Activated CD8-positive, alpha-beta memory T cell treated with anti-CD3 and anti-CD28 coated beads for 1 hour (primary cell): ENCODE results near the gene ALKAL2.

Experiments used
- DNase-seq, 2 donors: peaks; one replicate each; pipeline ENCODE4 v3.0.0-alpha.2; 2020; ENCODE audit warnings: low read depth in 1 of 2; ENCODE audit errors: extremely low read depth in 1 of 2

Gene ALKAL2

DNA sequence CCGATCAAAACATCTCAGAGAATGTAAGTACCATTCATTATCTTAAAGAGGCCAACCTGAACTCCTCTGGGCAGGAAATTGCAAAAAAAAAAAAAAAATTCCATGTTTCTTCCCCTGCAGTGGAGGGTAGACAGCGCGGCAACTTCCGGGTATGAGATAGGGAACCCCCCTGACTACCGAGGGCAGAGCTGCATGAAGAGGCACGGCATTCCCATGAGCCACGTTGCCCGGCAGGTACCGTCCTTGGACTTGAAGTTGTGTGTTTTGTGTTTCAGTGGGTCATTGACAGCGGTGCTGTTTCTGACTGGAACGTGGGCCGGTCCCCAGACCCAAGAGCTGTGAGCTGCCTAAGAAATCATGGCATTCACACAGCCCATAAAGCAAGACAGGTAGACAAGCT lies 16.0 kb downstream of the ALKAL2 start:
- DNase-seq: no peak

DNA sequence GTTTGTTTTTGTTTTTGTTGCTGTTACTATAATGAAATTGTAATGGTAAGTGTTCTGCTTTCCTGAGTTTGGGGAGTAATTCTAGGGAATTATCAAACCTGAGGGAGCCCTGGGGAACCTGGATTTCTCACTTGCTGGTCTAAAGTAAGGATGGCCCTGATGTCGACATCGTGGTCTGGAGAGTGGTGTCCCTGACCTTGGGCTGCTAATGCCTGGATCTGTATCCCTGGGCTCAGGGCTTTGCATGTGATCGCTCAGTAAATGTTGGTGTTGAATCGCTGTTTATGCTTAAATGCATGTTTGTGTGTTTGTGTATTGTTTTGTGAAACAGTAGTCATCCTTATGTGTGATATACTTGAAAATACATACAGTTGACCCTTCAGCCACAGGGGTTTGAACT lies 17.0 kb downstream of the ALKAL2 start:
- DNase-seq: no peak

GRCh38 chr2:269356-270030 lies 18.4 kb downstream of the ALKAL2 start:
- no peak for DNase-seq

DNA sequence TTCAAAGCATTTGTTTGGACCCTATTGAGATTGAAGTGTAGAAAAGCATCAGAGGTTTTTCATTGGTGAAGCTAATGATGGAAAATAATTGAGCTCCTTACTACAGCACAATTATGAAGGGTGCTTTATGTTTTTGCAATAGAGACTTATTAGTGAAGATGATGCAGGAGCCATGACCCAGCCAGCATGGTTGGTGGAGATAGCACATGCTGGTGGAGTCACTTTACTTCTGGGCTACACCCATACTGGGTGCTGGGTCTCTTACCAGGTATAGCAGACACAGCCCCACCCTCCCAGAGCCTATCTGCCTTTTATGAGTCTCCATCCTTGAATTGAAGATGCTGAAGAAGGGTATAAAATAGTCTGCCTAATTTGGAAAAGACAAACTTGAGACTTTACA lies 19.6 kb downstream of the ALKAL2 start:
- DNase-seq: no peak

DNA sequence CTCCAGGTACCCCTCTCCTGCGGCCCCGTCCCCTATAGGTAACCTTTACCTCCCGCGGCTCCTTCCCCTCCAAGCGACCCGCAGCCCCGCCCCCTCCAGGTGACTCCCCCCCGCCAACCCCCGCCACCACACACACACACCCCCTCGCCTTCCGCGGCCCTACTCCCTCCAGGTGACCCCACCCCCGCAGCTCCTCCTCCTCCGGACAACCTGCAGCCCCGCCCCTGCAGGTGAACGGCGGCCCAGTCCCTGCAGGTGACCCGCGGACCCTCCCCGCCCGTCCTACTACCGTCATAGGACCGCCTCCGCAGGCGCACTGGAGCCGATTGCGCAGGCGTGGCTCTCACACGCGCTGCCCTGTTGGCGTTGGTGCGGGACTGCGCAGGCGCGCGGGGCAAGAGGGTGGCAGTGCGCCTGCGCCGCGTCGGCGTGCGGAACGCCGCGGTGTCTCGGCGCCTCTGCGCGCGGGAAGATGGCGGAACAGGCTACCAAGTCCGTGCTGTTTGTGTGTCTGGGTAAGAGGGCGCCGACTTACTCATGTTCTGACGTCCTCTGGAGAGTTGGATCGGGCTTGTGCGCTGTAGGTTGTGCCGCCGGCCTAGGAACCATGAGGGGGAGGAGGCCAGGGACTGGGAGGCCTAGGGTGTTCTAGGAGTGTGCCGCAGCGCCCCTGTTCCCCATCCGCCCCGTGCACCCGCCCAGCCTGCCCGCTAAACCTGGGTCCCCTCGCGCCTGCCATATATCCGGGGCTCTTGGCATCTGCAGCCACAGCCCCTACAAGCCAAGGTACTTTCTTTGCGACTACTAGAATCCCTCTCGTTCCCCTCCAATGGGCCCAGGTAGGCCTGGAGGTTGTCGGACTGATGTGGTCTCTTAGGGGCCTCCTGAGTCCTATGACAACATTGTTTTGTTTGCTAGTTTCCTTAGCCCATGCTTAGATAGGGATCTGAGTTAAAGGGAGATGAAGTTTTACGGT lies 23.1 kb downstream of the ALKAL2 start, which contains the start of gene ACP1:
Gene ACP1 (plus strand): TSS at position 455 of the 976 bp plus-strand sequence. CDS start 18 bp downstream, at position 473.
- DNase-seq: peak; percentile 86 to 92

DNA sequence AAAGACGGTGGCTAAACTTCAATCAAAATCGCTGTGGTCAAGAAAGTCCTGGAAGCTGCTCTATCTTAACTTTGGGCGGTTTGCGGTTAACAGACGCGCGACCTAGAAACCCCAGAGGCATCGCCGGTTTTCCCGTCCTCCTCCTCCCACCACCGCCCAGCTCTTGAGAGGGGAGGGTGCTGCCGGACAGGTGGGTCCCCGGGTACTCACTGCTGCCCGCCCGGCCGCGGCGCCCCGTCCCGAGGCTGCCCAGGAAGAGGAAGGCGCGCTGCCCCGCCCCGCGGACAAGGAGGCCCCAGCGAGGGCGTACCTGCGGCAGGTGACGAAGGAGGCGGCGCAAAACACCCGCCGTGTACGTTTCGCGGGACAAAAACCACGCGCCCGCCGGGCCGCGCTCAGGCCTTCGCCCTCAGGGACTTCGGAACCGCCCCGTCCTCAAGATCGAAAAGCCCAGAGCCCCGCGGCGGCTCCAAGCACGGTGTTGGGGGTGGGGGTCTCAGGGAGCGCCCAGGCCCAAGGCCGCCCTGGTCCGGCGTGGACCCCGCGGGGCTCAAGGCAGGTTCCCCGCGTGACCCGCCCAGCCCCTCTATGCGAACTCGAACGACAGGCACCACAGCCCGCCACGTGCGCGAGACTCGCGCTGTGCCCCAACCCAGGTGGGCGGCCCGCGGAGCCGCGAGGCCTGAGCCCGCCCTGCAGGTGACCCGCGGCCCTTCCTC lies 24.0 kb downstream of the ALKAL2 start, which contains the start of gene SH3YL1:
Gene SH3YL1 (minus strand): TSS at position 259 of the 719 bp plus-strand sequence. CDS start 48 bp downstream, at position 211.
- peak; percentile 23 to 38 for DNase-seq

- DNase-seq: no peak
Measured at GRCh38 chr2:263022-263738, 24.7 kb downstream of the ALKAL2 start.

- no peak for DNase-seq
Measured at GRCh38 chr2:262117-262516, 25.8 kb downstream of the ALKAL2 start.

DNA sequence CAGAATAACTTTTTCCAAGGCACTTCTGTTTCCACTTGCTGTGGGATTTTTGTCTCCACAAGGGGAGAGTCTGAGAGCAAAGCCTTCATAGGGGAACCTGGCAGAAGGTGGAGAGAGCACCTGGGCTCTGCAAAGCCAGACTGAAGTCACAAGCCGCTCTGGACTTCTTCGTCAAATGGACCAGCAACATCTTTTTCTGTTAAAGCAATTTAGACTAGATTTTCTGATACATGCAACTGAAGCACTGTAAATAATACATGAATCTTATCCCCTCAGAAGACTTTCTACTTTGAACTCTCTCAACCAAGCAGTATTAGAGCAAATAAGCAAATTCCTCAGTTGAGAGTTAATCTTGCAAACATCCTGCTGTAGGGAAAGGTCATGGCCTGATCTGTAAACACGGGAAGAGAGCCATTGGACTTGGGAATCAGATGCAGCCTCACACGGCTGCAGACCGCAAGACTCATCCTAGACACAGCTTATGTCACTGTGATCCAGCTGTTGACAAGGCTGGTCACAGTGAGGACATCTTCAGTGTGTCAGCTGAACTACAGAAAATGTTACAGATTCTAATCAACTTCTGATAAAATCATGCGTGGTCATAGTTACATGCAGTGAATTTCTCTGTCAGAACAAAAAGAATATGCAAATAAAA lies 27.3 kb downstream of the ALKAL2 start:
- no peak for DNase-seq

- no peak for DNase-seq
Measured at GRCh38 chr2:259789-260331, 28.0 kb downstream of the ALKAL2 start.

DNA sequence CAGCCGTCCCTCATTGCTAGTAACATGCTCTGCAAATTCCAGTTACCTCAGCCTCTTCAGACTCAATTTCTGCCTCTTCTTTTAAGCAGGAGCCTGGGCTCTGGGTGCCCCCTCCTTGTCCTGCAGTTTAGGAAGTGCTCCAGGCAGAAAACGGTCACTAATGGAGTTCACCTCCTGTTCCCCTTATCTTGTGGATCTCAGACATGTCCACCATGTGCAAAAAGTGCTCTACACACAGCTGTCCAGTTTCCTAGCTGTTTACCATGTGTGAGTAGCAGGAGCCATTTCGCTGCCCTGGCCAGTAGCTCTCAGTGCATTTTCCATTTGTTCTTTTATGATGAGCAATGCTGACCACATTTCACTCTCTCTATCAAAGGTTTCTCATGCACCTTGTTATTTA lies 29.0 kb downstream of the ALKAL2 start:
- no peak for DNase-seq

- no peak for DNase-seq
Measured at GRCh38 chr2:257842-258241, 30.0 kb downstream of the ALKAL2 start.

GRCh38 chr2:257429-257828 lies 30.5 kb downstream of the ALKAL2 start:
- no peak for DNase-seq

DNA sequence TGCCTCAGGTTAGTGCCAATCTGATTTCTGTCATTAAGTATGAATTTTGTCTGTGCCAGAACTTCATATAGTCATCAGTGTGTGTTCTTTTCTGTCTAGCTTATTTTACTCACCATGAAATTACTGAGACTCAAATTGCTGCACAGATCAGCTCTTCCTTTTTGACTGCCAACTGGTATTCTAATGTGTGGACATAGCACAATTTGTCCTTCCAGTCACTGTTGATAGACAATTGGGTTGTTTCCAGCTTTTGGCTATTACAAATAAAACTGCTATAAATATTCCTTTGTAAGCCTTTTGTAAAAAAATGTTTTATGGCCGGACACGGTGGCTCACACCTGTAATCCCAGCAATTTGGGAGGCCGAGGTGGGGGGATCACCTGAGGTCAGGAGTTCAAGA lies 31.8 kb downstream of the ALKAL2 start:
- no peak for DNase-seq

GRCh38 chr2:255195-255594 lies 32.7 kb downstream of the ALKAL2 start:
- no peak for DNase-seq

GRCh38 chr2:254241-254640 lies 33.6 kb downstream of the ALKAL2 start:
- no peak for DNase-seq

DNA sequence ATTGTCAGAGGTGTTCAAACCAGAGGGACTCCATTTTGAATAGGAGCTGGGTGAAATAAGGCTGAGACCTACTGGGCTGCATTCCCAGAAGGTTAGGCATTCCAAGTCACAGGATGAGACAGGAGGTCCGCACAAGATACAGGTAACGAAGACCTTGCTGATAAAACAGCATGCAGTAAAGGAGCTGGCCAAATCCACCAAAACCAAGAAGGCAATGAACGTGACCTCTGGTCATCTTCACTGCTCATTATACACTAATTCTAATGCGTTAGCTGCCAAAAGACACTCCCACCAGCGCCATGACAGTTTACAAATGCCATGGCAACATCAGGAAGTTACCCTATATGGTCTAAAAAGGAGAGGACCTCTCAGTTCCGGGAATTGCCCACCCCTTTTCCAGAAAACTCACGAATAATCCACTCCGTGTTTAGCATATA lies 34.7 kb downstream of the ALKAL2 start:
- DNase-seq: no peak

GRCh38 chr2:252001-252602 lies 35.8 kb downstream of the ALKAL2 start:
- no peak for DNase-seq

- no peak for DNase-seq
Measured at GRCh38 chr2:249538-250042, 38.3 kb downstream of the ALKAL2 start.
